Left forelimb (tissue), 1 donor: Measurements from ENCODE around the gene ORAI3.

Source experiments
- DNase-seq: peaks from one replicate; pipeline ENCODE4 v3.0.0-alpha.2; 2018; ENCODE audit warnings: low spot score

Gene ORAI3

GRCh38 chr16:30992276-30992780 lies 43.5 kb downstream of the ORAI3 start:
- DNase-seq = no peak

GRCh38 chr16:30992931-30993816 lies 44.3 kb downstream of the ORAI3 start:
- DNase-seq = no peak

- DNase-seq = no peak
Observed at GRCh38 chr16:30995927-30996323, 47.1 kb downstream of the ORAI3 start.

GRCh38 chr16:30996324-30996984 lies 47.6 kb downstream of the ORAI3 start:
- no peak for DNase-seq

GRCh38 chr16:30996985-30997724 lies 48.3 kb downstream of the ORAI3 start:
- DNase-seq = peak; percentile 85

- DNase-seq = no peak
Observed at GRCh38 chr16:30997725-30998711, 49.1 kb downstream of the ORAI3 start.

GRCh38 chr16:30998852-30999761 lies 50.2 kb downstream of the ORAI3 start:
- no peak for DNase-seq

- no peak for DNase-seq
Observed at GRCh38 chr16:31000671-31001382, 52.0 kb downstream of the ORAI3 start.

GRCh38 chr16:31001507-31002249 lies 52.8 kb downstream of the ORAI3 start:
- no peak for DNase-seq

GRCh38 chr16:31002250-31002700 lies 53.4 kb downstream of the ORAI3 start:
- no peak for DNase-seq

GRCh38 chr16:31002862-31003341 lies 54.0 kb downstream of the ORAI3 start:
- DNase-seq = no peak

- no peak for DNase-seq
Observed at GRCh38 chr16:31003744-31004143, 54.9 kb downstream of the ORAI3 start.
